ENCODE data around the gene GAGE12H.

GAGE12H gene

DNA sequence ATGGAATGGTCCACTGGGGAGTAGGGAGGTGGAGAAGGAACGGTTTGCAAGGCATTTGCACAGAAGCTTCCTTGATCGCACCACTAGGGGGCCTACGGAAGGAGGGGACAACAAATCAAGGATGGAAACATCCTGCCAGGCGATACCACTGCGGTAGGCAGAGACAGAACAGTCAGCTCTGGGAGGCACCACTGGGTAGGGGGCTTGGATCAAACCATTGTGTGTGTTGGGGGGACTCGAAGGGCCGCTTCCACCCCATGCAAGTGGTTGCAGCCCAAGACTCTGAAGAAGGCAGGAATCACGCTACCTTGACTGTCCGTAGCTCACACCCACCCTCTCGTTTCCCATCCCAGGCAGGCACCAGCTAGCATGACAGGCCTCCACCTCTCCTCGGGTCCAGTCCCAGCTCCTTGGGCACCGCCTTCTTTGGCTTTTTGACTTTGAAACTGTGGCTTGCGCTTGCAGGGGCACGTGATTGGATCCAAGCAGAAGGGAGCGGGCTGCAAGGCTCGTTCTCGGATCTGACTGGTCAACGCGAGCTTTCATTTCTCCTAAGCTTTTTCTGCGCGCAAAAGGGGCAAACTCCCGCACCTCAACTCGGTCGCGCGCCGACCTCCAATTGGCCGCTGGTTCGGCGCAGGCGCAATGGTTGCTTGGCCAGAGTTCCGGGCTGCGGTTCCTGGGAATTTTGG is 47.5 kb downstream of the GAGE12H start:
- TF ChIP-seq CTCF (IDR thresholded peaks at IDR 0.05; ENCODE audit: borderline replicate concordance, insufficient read depth, low read depth, low read length) = peak; percentile 31; the same call in 1 of the 2 replicates
- no peak overlapping the region for H3K4me3 ChIP-seq (ENCODE audit: low read depth, low read length)

All from GM12875 (cell line).